Measurements from ENCODE around the gene CGRRF1.

Gene CGRRF1

DNA sequence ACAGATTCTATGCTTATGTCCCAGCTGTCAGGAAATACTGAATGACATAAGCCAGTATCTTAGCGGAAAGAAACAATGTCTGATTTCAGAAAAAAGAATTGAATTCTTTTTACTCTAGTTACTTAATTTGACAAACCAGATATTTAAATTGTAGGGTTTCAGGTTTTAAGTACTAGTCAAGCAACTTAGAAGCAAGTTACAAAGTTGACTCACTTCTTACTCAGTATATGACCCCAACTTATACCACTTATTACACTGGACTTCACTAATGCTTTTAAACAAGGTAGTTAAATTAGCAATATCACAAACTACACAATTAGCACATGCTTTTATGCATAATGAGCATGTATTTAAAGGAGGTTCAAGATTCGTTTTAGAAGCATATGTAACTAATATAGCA, 28.0 kb upstream of the CGRRF1 start:
- H3K79me2 ChIP-seq (ENCODE audit: insufficient read depth, low read length) = peaks cover 48% of the 10 kb centered on the region
- H2AFZ ChIP-seq (ENCODE audit: low read length) = no peak overlapping the region
- TF ChIP-seq EZH2phosphoT487 (IDR thresholded peaks at IDR 0.05; ENCODE audit: borderline replicate concordance) (no peak), CTCF (conservative IDR thresholded peaks at IDR 0.05; ENCODE audit: low read length) (no peak)
- no peaks in the 10 kb centered on the region for H3K9me3 ChIP-seq (ENCODE audit: insufficient read depth, low read depth, low read length)
- no peak overlapping the region for H3K4me3 ChIP-seq (ENCODE audit: low read length, poor library complexity, severe bottlenecking)
- H3K9ac ChIP-seq (ENCODE audit: low read depth, low read length, poor library complexity, severe bottlenecking) = no peak overlapping the region
- peaks cover 40% of the 10 kb centered on the region; the same call in 1 of the 2 replicates for H3K36me3 ChIP-seq (ENCODE audit: insufficient read depth, low read length)
- H3K27me3 ChIP-seq (ENCODE audit: insufficient read depth, low read length, poor library complexity, severe bottlenecking) = no peaks in the 10 kb centered on the region
- peak overlapping the region; percentile 93 for H3K4me2 ChIP-seq (ENCODE audit: low read depth, low read length, poor library complexity, severe bottlenecking)
- peaks cover 43% of the 10 kb centered on the region for H4K20me1 ChIP-seq (ENCODE audit: insufficient read depth, low read length, poor library complexity, severe bottlenecking)
- peaks cover 44% of the 10 kb centered on the region for H3K4me1 ChIP-seq (ENCODE audit: insufficient read depth, low read length, poor library complexity, severe bottlenecking)
- no peaks in the 10 kb centered on the region for H3F3A ChIP-seq (ENCODE audit: low read depth)
- H3K9me2 ChIP-seq (replicated peaks; ENCODE audit: low read depth, low read length) = no peaks in the 10 kb centered on the region

DNA sequence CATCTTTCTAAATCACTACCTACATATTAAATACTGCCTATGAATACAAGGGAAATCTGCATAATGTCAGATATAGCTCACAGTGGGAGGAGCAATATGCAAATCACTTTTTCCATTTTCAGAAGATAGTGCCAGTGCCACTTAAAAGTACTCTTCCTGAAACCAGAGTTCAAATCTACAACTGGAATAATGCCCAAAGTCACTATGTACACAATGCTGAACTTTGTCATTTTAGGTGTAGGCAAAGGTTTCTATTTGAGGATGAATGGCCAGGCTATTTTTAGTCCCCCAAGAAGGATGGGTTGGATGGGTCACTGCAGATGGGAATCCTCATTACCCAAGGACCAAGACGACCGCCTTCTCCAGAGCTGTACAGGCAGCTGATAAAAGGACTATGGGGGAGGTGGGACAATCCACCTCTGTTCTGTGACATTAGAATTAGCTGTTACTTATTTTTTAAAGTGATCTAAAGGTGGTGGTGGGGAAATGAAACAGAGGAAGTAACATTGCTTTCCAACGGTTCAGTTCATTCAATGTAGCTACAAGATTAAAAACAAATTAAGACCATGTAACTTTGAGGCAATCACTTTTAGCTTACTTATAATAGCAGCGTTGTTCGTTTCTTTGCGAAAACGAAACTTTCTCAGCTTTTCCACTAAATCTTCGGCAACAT, 26.5 kb upstream of the CGRRF1 start:
- no peak overlapping the region for H3K9ac ChIP-seq (ENCODE audit: low read depth, low read length, poor library complexity, severe bottlenecking)
- no peak overlapping the region for H2AFZ ChIP-seq (ENCODE audit: low read length)
- H3K27me3 ChIP-seq (ENCODE audit: insufficient read depth, low read length, poor library complexity, severe bottlenecking) = no peaks in the 10 kb centered on the region
- H3K79me2 ChIP-seq (ENCODE audit: insufficient read depth, low read length) = peaks cover 64% of the 10 kb centered on the region
- H3K9me3 ChIP-seq (ENCODE audit: insufficient read depth, low read depth, low read length) = no peaks in the 10 kb centered on the region
- H3K4me2 ChIP-seq (ENCODE audit: low read depth, low read length, poor library complexity, severe bottlenecking) = peak overlapping the region; percentile 93
- H3K4me1 ChIP-seq (ENCODE audit: insufficient read depth, low read length, poor library complexity, severe bottlenecking) = peaks cover 53% of the 10 kb centered on the region
- peaks cover 49% of the 10 kb centered on the region for H4K20me1 ChIP-seq (ENCODE audit: insufficient read depth, low read length, poor library complexity, severe bottlenecking)
- H3K4me3 ChIP-seq (ENCODE audit: low read length, poor library complexity, severe bottlenecking) = peak overlapping the region; percentile 3
- no peaks in the 10 kb centered on the region for H3F3A ChIP-seq (ENCODE audit: low read depth)
- peaks cover 33% of the 10 kb centered on the region; the same call in 1 of the 2 replicates for H3K36me3 ChIP-seq (ENCODE audit: insufficient read depth, low read length)
- H3K9me2 ChIP-seq (replicated peaks; ENCODE audit: low read depth, low read length) = no peaks in the 10 kb centered on the region
- no peak for TF ChIP-seq CTCF (conservative IDR thresholded peaks at IDR 0.05; ENCODE audit: low read length)
- TF ChIP-seq EZH2phosphoT487 (IDR thresholded peaks at IDR 0.05; ENCODE audit: borderline replicate concordance) = no peak

- Histone ChIP-seq H3K4me3 (ENCODE audit: low read length, poor library complexity, severe bottlenecking) (peak overlapping the region; percentile 3), H3K4me2 (ENCODE audit: low read depth, low read length, poor library complexity, severe bottlenecking) (peak overlapping the region; percentile 93), H3K79me2 (ENCODE audit: insufficient read depth, low read length) (peaks cover 69% of the 10 kb centered on the region), H4K20me1 (ENCODE audit: insufficient read depth, low read length, poor library complexity, severe bottlenecking) (peaks cover 49% of the 10 kb centered on the region), H2AFZ (ENCODE audit: low read length) (no peak overlapping the region), H3K9me2 (replicated peaks; ENCODE audit: low read depth, low read length) (no peaks in the 10 kb centered on the region), H3K9ac (ENCODE audit: low read depth, low read length, poor library complexity, severe bottlenecking) (no peak overlapping the region), H3K9me3 (ENCODE audit: insufficient read depth, low read depth, low read length) (no peaks in the 10 kb centered on the region), H3K4me1 (ENCODE audit: insufficient read depth, low read length, poor library complexity, severe bottlenecking) (peaks cover 53% of the 10 kb centered on the region), H3K36me3 (ENCODE audit: insufficient read depth, low read length) (peaks cover 27% of the 10 kb centered on the region; the same call in 1 of the 2 replicates), H3K27me3 (ENCODE audit: insufficient read depth, low read length, poor library complexity, severe bottlenecking) (no peaks in the 10 kb centered on the region), H3F3A (ENCODE audit: low read depth) (no peaks in the 10 kb centered on the region)
- TF ChIP-seq EZH2phosphoT487 (IDR thresholded peaks at IDR 0.05; ENCODE audit: borderline replicate concordance) (no peak), CTCF (conservative IDR thresholded peaks at IDR 0.05; ENCODE audit: low read length) (no peak)
Measured at GRCh38 chr14:54483846-54484245, 25.9 kb upstream of the CGRRF1 start.

Data from Loucy (cell line).